K562 (cell line): Measurements from ENCODE around the gene C16orf74.

Source experiments
- KAT8 ChIP-seq: fragments of 450-650 bp; IDR thresholded peaks from 2 replicates; pipeline ENCODE4 v1.6.1; 2016; ENCODE audit warnings: low read depth, mild to moderate bottlenecking
- KDM5B ChIP-seq: fragments of 200-600 bp; sonication (generic); IDR thresholded peaks from 2 replicates; pipeline ENCODE4 v1.6.1; 2012; ENCODE audit warnings: low read depth, mild to moderate bottlenecking, moderate library complexity, low read length, control low read depth, inconsistent platforms; ENCODE audit not compliant: insufficient replicate concordance
- KLF6 ChIP-seq: fragments of 250-450 bp; sonication (Bioruptor Pico); IDR thresholded peaks from 2 replicates; pipeline ENCODE4 v1.4.0; 2020; ENCODE audit warnings: mild to moderate bottlenecking, moderate library complexity, borderline replicate concordance
- L3MBTL2 ChIP-seq: fragments of 450-650 bp; IDR thresholded peaks from 2 replicates; pipeline ENCODE4 v1.6.1; 2016; ENCODE audit warnings: mild to moderate bottlenecking, moderate library complexity
- MEF2A ChIP-seq: IDR thresholded peaks from 2 replicates; pipeline ENCODE4 v1.6.1; 2011; ENCODE audit warnings: low read depth, mild to moderate bottlenecking, low read length, moderate library complexity; ENCODE audit not compliant: control insufficient read depth
- NCOA2 ChIP-seq, 2 experiments: fragments of 450-650 bp; IDR thresholded peaks; 2 replicates each; pipeline ENCODE4 v1.6.1; 2018; ENCODE audit warnings: mild to moderate bottlenecking in 2 of 2, moderate library complexity in 1 of 2; ENCODE audit not compliant: partially characterized antibody in 2 of 2
- POLR2A ChIP-seq: fragments of 450-650 bp; conservative IDR thresholded peaks from 2 replicates; pipeline ENCODE4 v1.6.1; 2016
- RAD21 ChIP-seq, 2 experiments: fragments of 250-450 bp in 1 of 2; fragments of 450-650 bp in 1 of 2; sonication (Bioruptor Pico) in 1 of 2; formaldehyde crosslinking in 1 of 2; IDR thresholded peaks in 1 of 2; conservative IDR thresholded peaks in 1 of 2; 2 replicates each; pipeline versions ENCODE4 v1.4.0 to v1.8.0; 2020 to 2022; ENCODE audit warnings: mild to moderate bottlenecking in 2 of 2, moderate library complexity in 1 of 2
- YY1 ChIP-seq, 3 experiments: IDR thresholded peaks; 2 replicates each; pipeline ENCODE4 v1.6.1; 2011; ENCODE audit warnings: low read length in 2 of 3, mild to moderate bottlenecking in 2 of 3, moderate library complexity in 2 of 3, borderline replicate concordance in 1 of 3, control low read depth in 1 of 3, low read depth in 1 of 3; ENCODE audit not compliant: insufficient read depth in 3 of 3, insufficient replicate concordance in 2 of 3, control insufficient read depth in 1 of 3, insufficient read length in 1 of 3; ENCODE audit errors: extremely low read depth in 1 of 3

GRCh38 chr16:85789773-85790172, 38.9 kb upstream of the C16orf74 start:
- TF ChIP-seq L3MBTL2 (no peak), RAD21 (CRISPR knock-in tag; conservative IDR thresholded peaks at IDR 0.05 in 1 of 2, IDR thresholded peaks at IDR 0.05 in 1 of 2) (no peak), YY1 (IDR thresholded peaks at IDR 0.05; ENCODE audit: borderline replicate concordance in 1 of 3, control insufficient read depth in 1 of 3, extremely low read depth in 1 of 3, insufficient read depth in 3 of 3, insufficient read length in 1 of 3, insufficient replicate concordance in 2 of 3, low read depth in 1 of 3, low read length in 2 of 3) (no peak), KLF6 (CRISPR knock-in tag) (no peak), MEF2A (no peak), KAT8 (no peak), NCOA2 (IDR thresholded peaks at IDR 0.05; ENCODE audit: partially characterized antibody in 2 of 2) (no peak), POLR2A (no peak), KDM5B (no peak)
